Measurements from ENCODE around the gene LAMB4. TPM values are rescaled to one million over a fixed set of nuclear protein-coding genes. Genes with fewer than 3 reads are reported as not detected.

The LAMB4 gene
- total and polyA plus RNA-seq, 2 experiments from 2014 or later: not detected

DNA sequence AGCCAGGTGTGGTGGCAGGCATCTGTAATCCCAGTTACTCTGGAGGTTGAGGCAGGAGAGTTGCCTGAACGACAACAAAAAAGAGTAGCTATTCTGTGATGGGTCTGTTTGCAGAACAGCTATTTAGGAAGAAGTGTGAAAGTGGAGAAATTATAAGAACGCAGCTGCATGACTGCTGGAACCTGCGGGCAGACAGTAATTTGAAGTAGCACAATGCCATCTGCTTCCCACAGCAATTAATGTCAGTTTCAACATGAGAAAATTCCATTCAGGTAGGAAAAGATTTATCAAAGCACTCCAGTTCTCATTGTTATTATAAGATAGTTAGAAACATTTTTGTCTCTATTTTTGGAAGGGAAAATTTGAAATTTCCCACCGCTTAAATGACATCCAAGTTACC, 148.7 kb downstream of the LAMB4 start:
- TF ChIP-seq, protein P1, sequence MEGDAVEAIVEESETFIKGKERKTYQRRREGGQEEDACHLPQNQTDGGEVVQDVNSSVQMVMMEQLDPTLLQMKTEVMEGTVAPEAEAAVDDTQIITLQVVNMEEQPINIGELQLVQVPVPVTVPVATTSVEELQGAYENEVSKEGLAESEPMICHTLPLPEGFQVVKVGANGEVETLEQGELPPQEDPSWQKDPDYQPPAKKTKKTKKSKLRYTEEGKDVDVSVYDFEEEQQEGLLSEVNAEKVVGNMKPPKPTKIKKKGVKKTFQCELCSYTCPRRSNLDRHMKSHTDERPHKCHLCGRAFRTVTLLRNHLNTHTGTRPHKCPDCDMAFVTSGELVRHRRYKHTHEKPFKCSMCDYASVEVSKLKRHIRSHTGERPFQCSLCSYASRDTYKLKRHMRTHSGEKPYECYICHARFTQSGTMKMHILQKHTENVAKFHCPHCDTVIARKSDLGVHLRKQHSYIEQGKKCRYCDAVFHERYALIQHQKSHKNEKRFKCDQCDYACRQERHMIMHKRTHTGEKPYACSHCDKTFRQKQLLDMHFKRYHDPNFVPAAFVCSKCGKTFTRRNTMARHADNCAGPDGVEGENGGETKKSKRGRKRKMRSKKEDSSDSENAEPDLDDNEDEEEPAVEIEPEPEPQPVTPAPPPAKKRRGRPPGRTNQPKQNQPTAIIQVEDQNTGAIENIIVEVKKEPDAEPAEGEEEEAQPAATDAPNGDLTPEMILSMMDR (conservative IDR thresholded peaks at IDR 0.05; ENCODE audit: low read depth in 2 of 2): no peak
- TF ChIP-seq ZNF114 (CRISPR knock-in tag; IDR thresholded peaks at IDR 0.05): no peak
- TF ChIP-seq, protein P2, sequence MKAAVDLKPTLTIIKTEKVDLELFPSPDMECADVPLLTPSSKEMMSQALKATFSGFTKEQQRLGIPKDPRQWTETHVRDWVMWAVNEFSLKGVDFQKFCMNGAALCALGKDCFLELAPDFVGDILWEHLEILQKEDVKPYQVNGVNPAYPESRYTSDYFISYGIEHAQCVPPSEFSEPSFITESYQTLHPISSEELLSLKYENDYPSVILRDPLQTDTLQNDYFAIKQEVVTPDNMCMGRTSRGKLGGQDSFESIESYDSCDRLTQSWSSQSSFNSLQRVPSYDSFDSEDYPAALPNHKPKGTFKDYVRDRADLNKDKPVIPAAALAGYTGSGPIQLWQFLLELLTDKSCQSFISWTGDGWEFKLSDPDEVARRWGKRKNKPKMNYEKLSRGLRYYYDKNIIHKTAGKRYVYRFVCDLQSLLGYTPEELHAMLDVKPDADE (IDR thresholded peaks at IDR 0.05): no peak
- no peak for TF ChIP-seq NANOG (IDR thresholded peaks at IDR 0.05; ENCODE audit: borderline replicate concordance)
- no peak for TF ChIP-seq JUNB (IDR thresholded peaks at IDR 0.05; ENCODE audit: unreplicated experiment)
- Mint-ChIP-seq H3K4me1 (peaks cover 16% of the 10 kb centered on the region), H3K4me3 (no peak overlapping the region), H3K27ac (no peak overlapping the region), H3K36me3 (ENCODE audit: low read depth) (peaks cover 17% of the 10 kb centered on the region), H3K27me3 (ENCODE audit: insufficient read depth, low read depth, poor library complexity) (no peaks in the 10 kb centered on the region), H3K9me3 (no peaks in the 10 kb centered on the region; the same call in 2 of the 3 replicates)
- no peak for ATAC-seq
- H3K36me3 ChIP-seq (ENCODE audit: insufficient read depth): no peaks in the 10 kb centered on the region; the same call in none of the 2 replicates
- H3K27me3 ChIP-seq (ENCODE audit: insufficient read depth): no peaks in the 10 kb centered on the region
- no peak overlapping the region for H3K4me2 ChIP-seq
- H3K4me3 ChIP-seq: no peak overlapping the region
- no peaks in the 10 kb centered on the region for H3F3A ChIP-seq (replicated peaks; ENCODE audit: low read depth)
- no peaks in the 10 kb centered on the region for H4K20me1 ChIP-seq (replicated peaks; ENCODE audit: insufficient read depth)
- H2AFZ ChIP-seq: no peak overlapping the region
- peaks cover 3% of the 10 kb centered on the region; the same call in 1 of the 2 replicates for H3K4me1 ChIP-seq (ENCODE audit: insufficient read depth)
- H3K9me2 ChIP-seq (ENCODE audit: insufficient read depth): no peaks in the 10 kb centered on the region
- H3K27ac ChIP-seq (ENCODE audit: low read depth): no peak overlapping the region
- no peaks in the 10 kb centered on the region for H3K79me2 ChIP-seq (replicated peaks; ENCODE audit: insufficient read depth)
- DNase-seq (ENCODE audit: low spot score): no peak

DNA sequence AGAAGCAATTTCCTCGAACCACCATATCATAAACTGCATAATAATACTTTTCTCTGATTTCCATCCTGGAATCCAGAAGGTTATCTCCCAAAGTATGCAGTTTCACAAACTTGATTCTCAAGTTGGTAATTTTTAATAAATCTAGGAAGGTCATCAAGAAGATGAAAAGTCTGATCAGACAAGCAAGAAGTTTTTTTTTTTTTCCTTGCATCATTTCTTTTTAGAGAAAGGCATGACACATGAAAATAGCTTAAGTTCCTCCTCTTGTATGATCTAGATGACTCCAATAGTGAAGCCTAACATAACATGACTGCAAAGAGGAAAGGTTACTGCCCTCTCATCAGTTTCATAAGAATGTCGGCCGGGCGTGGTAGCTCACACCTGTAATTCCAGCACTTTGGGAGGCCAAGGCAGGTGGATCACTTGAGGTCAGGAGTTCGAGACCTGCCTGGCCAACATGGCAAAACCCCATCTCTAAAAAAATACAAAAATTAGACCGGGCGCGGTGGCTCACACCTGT, 149.4 kb downstream of the LAMB4 start:
- no peak overlapping the region for H3K4me3 Mint-ChIP-seq
- no peak for ATAC-seq
- H3K36me3 ChIP-seq (ENCODE audit: insufficient read depth): no peaks in the 10 kb centered on the region; the same call in none of the 2 replicates
- H3K27ac ChIP-seq (ENCODE audit: low read depth): no peak overlapping the region
- peaks cover 5% of the 10 kb centered on the region for H3K27me3 Mint-ChIP-seq (ENCODE audit: insufficient read depth, low read depth, poor library complexity)
- peaks cover 22% of the 10 kb centered on the region for H3K36me3 Mint-ChIP-seq (ENCODE audit: low read depth)
- H3K9me3 Mint-ChIP-seq: no peaks in the 10 kb centered on the region; the same call in 2 of the 3 replicates
- H3K4me2 ChIP-seq: no peak overlapping the region
- H3K27ac Mint-ChIP-seq: no peak overlapping the region
- H4K20me1 ChIP-seq (replicated peaks; ENCODE audit: insufficient read depth): no peaks in the 10 kb centered on the region
- H3K27me3 ChIP-seq (ENCODE audit: insufficient read depth): no peaks in the 10 kb centered on the region
- H2AFZ ChIP-seq: no peak overlapping the region
- TF ChIP-seq NANOG (IDR thresholded peaks at IDR 0.05; ENCODE audit: borderline replicate concordance) (no peak), ZNF331 (CRISPR knock-in tag; IDR thresholded peaks at IDR 0.05; ENCODE audit: low read depth) (no peak)
- TF ChIP-seq, protein P1 (conservative IDR thresholded peaks at IDR 0.05; ENCODE audit: low read depth in 2 of 2): no peak
- DNase-seq (ENCODE audit: low spot score): no peak
- peaks cover 21% of the 10 kb centered on the region for H3K4me1 Mint-ChIP-seq
- no peaks in the 10 kb centered on the region for H3K9me2 ChIP-seq (ENCODE audit: insufficient read depth)
- no peaks in the 10 kb centered on the region for H3K79me2 ChIP-seq (replicated peaks; ENCODE audit: insufficient read depth)
- no peaks in the 10 kb centered on the region for H3F3A ChIP-seq (replicated peaks; ENCODE audit: low read depth)
- H3K4me1 ChIP-seq (ENCODE audit: insufficient read depth): peaks cover 3% of the 10 kb centered on the region; the same call in 1 of the 2 replicates
- no peak overlapping the region for H3K4me3 ChIP-seq

All from GM23338 (cell line).